Ishikawa (cell line): ENCODE results near the gene MYPN.

Experiments used
- CEBPB ChIP-seq: IDR thresholded peaks from 2 replicates; pipeline ENCODE4 v1.6.1; 2012
- EGR1 ChIP-seq: IDR thresholded peaks from 2 replicates; pipeline ENCODE4 v1.6.1; 2012
- FOXM1 ChIP-seq: IDR thresholded peaks from 2 replicates; pipeline ENCODE4 v1.6.1; 2012; ENCODE audit warnings: low read depth, borderline replicate concordance
- RAD21 ChIP-seq: IDR thresholded peaks from 2 replicates; pipeline ENCODE4 v1.6.1; 2012; ENCODE audit warnings: low read depth
- REST ChIP-seq: IDR thresholded peaks from 2 replicates; pipeline ENCODE4 v1.6.1; 2012; ENCODE audit warnings: low read depth, mild to moderate bottlenecking
- TAF1 ChIP-seq: IDR thresholded peaks from 2 replicates; pipeline ENCODE4 v1.6.1; 2012; ENCODE audit warnings: low read depth, mild to moderate bottlenecking
- TEAD4 ChIP-seq: IDR thresholded peaks from 2 replicates; pipeline ENCODE4 v1.6.1; 2012
- ZBTB7A ChIP-seq: IDR thresholded peaks from 2 replicates; pipeline ENCODE4 v1.6.1; 2012; ENCODE audit warnings: low read depth
- TF ChIP-seq, protein P1 (sequence below): IDR thresholded peaks from 2 replicates; pipeline ENCODE4 v1.6.1; 2012

DNA sequence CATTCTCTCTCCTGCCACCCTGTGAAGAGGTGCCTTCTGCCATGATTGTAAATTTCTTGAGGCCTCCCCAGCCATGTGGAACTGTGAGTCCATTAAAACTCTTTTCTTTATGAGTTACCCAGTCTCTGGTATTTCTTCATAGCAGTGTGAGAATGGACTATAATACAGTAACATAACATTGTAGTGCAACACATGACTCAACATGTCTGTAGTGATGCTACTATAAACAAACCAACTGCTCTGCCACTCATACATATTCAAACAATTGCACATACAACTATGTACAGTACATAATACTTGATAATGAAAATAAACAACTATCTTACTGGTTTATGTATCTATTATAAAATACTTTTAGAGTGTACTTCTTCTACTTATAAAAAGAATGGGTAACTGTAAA is 115.5 kb downstream of the MYPN start:
- TF ChIP-seq REST (no peak), EGR1 (no peak), TAF1 (no peak), CEBPB (no peak), ZBTB7A (no peak), RAD21 (no peak), FOXM1 (no peak), TEAD4 (no peak)
- TF ChIP-seq, protein P1, sequence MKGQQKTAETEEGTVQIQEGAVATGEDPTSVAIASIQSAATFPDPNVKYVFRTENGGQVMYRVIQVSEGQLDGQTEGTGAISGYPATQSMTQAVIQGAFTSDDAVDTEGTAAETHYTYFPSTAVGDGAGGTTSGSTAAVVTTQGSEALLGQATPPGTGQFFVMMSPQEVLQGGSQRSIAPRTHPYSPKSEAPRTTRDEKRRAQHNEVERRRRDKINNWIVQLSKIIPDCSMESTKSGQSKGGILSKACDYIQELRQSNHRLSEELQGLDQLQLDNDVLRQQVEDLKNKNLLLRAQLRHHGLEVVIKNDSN = no peak
